OCI-LY3 (cell line): ENCODE data around the gene ERC2.

ENCODE experiments used
- H2AFZ ChIP-seq: fragments of 200-600, 300-600 bp; shearing (Covaris generic); 2 replicates; pipeline ENCODE4 v1.6.0; 2014; ENCODE audit warnings: antibody characterized with exemption, low read depth, low read length
- H3K27ac ChIP-seq: fragments of 200-600, 300-600 bp; sonication (generic); 2 replicates; pipeline ENCODE4 v1.5.1; 2014; ENCODE audit warnings: mild to moderate bottlenecking, low read length, moderate library complexity, mixed read lengths
- H3K27me3 ChIP-seq: fragments of 200-600, 300-600 bp; sonication (generic); 2 replicates; pipeline ENCODE4 v1.6.1; 2014; ENCODE audit warnings: low read depth, low read length, mixed read lengths
- H3K36me3 ChIP-seq: fragments of 200-600, 300-600 bp; sonication (generic); replicated peaks from 2 replicates; pipeline ENCODE3; 2014; ENCODE audit warnings: low read depth, low read length, mixed read lengths
- H3K4me1 ChIP-seq: fragments of 300-600, 200-600 bp; sonication (generic); 2 replicates; pipeline ENCODE4 v1.6.1; 2014; ENCODE audit warnings: low read length, mixed read lengths
- H3K4me2 ChIP-seq: fragments of 200-600, 300-600 bp; sonication (generic); 2 replicates; pipeline ENCODE4 v1.6.1; 2014; ENCODE audit warnings: low read length, mixed read lengths
- H3K4me3 ChIP-seq: fragments of 300-600, 200-600 bp; sonication (generic); 2 replicates; pipeline ENCODE4 v1.5.1; 2014; ENCODE audit warnings: antibody characterized with exemption, mild to moderate bottlenecking, low read length, moderate library complexity
- H3K79me2 ChIP-seq: fragments of 300-600, 200-600 bp; shearing (Covaris generic); 2 replicates; pipeline ENCODE4 v1.6.1; 2014; ENCODE audit warnings: mild to moderate bottlenecking, low read length, mixed read lengths
- H3K9ac ChIP-seq: fragments of 300-600, 200-600 bp; shearing (Covaris generic); 2 replicates; pipeline ENCODE4 v1.6.0; 2014; ENCODE audit warnings: mild to moderate bottlenecking, low read length, moderate library complexity
- H3K9me3 ChIP-seq: fragments of 200-600, 300-600 bp; shearing (Covaris generic); 2 replicates; pipeline ENCODE4 v1.6.1; 2014; ENCODE audit warnings: low read length, mixed read lengths; ENCODE audit not compliant: insufficient read depth
- H4K20me1 ChIP-seq: fragments of 200-600, 300-600 bp; sonication (generic); 2 replicates; pipeline ENCODE4 v1.6.1; 2016; ENCODE audit warnings: low read length, mixed read lengths; ENCODE audit not compliant: insufficient read depth
- CTCF ChIP-seq: fragments of 200-600, 300-600 bp; sonication (generic); IDR thresholded peaks from 2 replicates; pipeline ENCODE4 v1.5.1; 2014; ENCODE audit warnings: antibody characterized with exemption, low read length, low read depth
- EZH2phosphoT487 ChIP-seq: fragments of 200-600 bp; shearing (Covaris generic); IDR thresholded peaks from 2 replicates; pipeline ENCODE4 v1.6.1; 2018; ENCODE audit warnings: antibody characterized with exemption, mixed run types, low read depth

Gene ERC2

GRCh38 chr3:55565521-55565920 lies 902.7 kb downstream of the ERC2 start:
- H3K27ac ChIP-seq = no peak overlapping the region
- H3K27me3 ChIP-seq = no peaks in the 10 kb centered on the region; the same call in 1 of the 2 replicates
- no peak for TF ChIP-seq CTCF
- TF ChIP-seq EZH2phosphoT487 = no peak
- H3K4me3 ChIP-seq = no peak overlapping the region
- no peaks in the 10 kb centered on the region for H3K36me3 ChIP-seq
- H3K4me1 ChIP-seq = no peaks in the 10 kb centered on the region
- H2AFZ ChIP-seq = no peak overlapping the region
- H4K20me1 ChIP-seq = no peaks in the 10 kb centered on the region
- H3K9ac ChIP-seq = no peak overlapping the region
- no peaks in the 10 kb centered on the region for H3K9me3 ChIP-seq
- no peak overlapping the region for H3K4me2 ChIP-seq
- no peaks in the 10 kb centered on the region for H3K79me2 ChIP-seq

GRCh38 chr3:55564726-55565125 lies 903.5 kb downstream of the ERC2 start:
- TF ChIP-seq EZH2phosphoT487 (no peak), CTCF (no peak)
- Histone ChIP-seq H3K4me1 (no peaks in the 10 kb centered on the region), H3K4me2 (no peak overlapping the region), H2AFZ (no peak overlapping the region), H3K27ac (no peak overlapping the region), H3K9me3 (no peaks in the 10 kb centered on the region), H3K36me3 (no peaks in the 10 kb centered on the region), H3K79me2 (no peaks in the 10 kb centered on the region), H3K27me3 (no peaks in the 10 kb centered on the region; the same call in 1 of the 2 replicates), H3K9ac (no peak overlapping the region), H4K20me1 (no peaks in the 10 kb centered on the region), H3K4me3 (no peak overlapping the region)

- Histone ChIP-seq H3K4me2 (no peak overlapping the region), H3K27me3 (no peaks in the 10 kb centered on the region; the same call in 1 of the 2 replicates)
- TF ChIP-seq CTCF = no peak
- no peak for TF ChIP-seq EZH2phosphoT487
Observed at GRCh38 chr3:55562700-55563099, 905.6 kb downstream of the ERC2 start.

GRCh38 chr3:55559500-55560423 lies 908.5 kb downstream of the ERC2 start:
- TF ChIP-seq CTCF (no peak), EZH2phosphoT487 (no peak)

More at GRCh38 chr3:55562700-55563099, 905.6 kb downstream of the ERC2 start:
- Histone ChIP-seq H3K79me2 (no peaks in the 10 kb centered on the region), H3K9me3 (no peaks in the 10 kb centered on the region), H3K4me3 (no peak overlapping the region), H3K9ac (no peak overlapping the region), H4K20me1 (no peaks in the 10 kb centered on the region), H2AFZ (no peak overlapping the region), H3K4me1 (no peaks in the 10 kb centered on the region), H3K27ac (no peak overlapping the region), H3K36me3 (no peaks in the 10 kb centered on the region)

More at GRCh38 chr3:55559500-55560423, 908.5 kb downstream of the ERC2 start:
- no peak overlapping the region for H3K4me3 ChIP-seq
- no peaks in the 10 kb centered on the region for H3K9me3 ChIP-seq
- H3K9ac ChIP-seq = no peak overlapping the region
- no peak overlapping the region for H2AFZ ChIP-seq
- no peak overlapping the region for H3K4me2 ChIP-seq
- no peaks in the 10 kb centered on the region for H3K79me2 ChIP-seq
- H3K4me1 ChIP-seq = no peaks in the 10 kb centered on the region
- no peak overlapping the region for H3K27ac ChIP-seq
- no peaks in the 10 kb centered on the region for H4K20me1 ChIP-seq
- no peaks in the 10 kb centered on the region; the same call in 1 of the 2 replicates for H3K27me3 ChIP-seq
- no peaks in the 10 kb centered on the region for H3K36me3 ChIP-seq
